ENCODE data around the gene PPP3CA. TPM values are rescaled to one million over a fixed set of nuclear protein-coding genes. Genes with fewer than 3 reads are reported as not detected.

Gene PPP3CA
- total RNA-seq, 1 donor from 2014 or later = 48.0 TPM

DNA sequence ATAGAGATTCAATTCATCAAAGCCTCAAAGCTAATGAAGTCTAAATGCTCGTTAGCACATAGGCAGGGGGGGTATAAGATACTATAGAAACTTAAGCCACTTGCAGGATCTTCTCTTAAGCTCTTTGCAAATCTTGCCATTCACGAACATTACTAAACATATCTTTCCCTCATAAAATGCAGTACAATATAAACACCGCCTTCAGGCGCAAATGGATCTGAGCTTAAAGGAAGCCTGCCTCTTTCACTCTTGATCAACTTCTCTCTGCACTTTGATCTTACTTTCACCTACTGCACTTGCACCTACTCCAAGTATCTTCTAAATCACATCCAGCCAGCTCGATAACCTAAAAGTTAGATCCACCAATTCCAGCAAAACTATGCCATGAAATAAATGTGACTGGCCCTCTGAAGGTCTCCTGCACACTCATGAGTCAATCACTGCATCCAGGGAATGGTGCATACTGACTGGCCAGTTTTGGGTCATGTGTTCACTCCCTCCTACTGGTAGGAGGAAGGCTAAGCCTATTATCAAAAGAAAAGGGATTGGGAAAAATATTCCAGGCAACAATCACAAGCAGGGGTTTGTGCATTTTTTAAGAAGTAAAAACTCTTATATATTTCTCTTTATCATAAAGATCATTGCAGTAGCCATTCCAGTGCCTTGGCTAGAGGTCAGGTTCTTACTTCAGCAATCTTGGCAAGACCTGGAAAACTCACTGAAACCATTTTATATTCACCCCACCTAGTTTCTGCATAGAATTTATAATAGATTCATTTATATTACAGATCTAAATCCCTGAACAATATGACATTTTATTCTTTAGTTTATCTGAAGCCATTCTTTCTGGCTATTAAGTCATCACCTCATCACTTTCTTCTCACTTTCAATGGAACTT lies 222.0 kb downstream of the PPP3CA start:
- no peaks in the 10 kb centered on the region for H3K9me3 ChIP-seq
- TF ChIP-seq, protein P1, sequence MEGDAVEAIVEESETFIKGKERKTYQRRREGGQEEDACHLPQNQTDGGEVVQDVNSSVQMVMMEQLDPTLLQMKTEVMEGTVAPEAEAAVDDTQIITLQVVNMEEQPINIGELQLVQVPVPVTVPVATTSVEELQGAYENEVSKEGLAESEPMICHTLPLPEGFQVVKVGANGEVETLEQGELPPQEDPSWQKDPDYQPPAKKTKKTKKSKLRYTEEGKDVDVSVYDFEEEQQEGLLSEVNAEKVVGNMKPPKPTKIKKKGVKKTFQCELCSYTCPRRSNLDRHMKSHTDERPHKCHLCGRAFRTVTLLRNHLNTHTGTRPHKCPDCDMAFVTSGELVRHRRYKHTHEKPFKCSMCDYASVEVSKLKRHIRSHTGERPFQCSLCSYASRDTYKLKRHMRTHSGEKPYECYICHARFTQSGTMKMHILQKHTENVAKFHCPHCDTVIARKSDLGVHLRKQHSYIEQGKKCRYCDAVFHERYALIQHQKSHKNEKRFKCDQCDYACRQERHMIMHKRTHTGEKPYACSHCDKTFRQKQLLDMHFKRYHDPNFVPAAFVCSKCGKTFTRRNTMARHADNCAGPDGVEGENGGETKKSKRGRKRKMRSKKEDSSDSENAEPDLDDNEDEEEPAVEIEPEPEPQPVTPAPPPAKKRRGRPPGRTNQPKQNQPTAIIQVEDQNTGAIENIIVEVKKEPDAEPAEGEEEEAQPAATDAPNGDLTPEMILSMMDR (IDR thresholded peaks at IDR 0.05) = no peak
- ATAC-seq = no peak

DNA sequence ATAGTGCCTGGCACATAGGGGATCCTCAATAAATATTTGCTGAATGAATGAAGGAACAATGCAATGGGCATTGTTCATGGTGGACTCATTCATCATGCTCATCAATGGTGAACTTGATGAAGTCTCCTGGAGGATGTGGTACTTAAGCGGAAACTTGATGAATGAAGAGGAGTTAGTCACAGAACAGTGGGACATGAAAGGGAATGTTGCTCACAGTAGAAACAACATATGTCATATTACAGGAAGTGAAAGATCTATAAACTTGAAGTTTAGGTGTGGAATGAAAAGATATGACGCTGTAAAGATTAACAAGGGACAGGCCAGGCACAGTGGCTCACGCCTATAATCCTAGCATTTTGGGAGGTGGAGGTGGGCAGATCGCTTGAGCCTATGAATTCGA lies 224.1 kb downstream of the PPP3CA start:
- DNase-seq (no peak), ATAC-seq (no peak)
- no peak overlapping the region for H3K4me3 ChIP-seq
- H3K4me1 ChIP-seq = no peaks in the 10 kb centered on the region
- H3K9me3 ChIP-seq = no peaks in the 10 kb centered on the region
- H3K27me3 ChIP-seq = no peaks in the 10 kb centered on the region
- no peaks in the 10 kb centered on the region for H3K36me3 ChIP-seq
- no peak overlapping the region for H3K27ac ChIP-seq
- intact Hi-C loops (cut with DNase I) = no loop called here
- TF ChIP-seq, protein P1 (IDR thresholded peaks at IDR 0.05) = no peak

More for the DNA sequence above, 222.0 kb downstream of the PPP3CA start:
- DNase-seq = no peak
- no peaks in the 10 kb centered on the region for H3K4me1 ChIP-seq
- intact Hi-C loops (cut with DNase I) = no loop called here
- H3K36me3 ChIP-seq = no peaks in the 10 kb centered on the region
- H3K4me3 ChIP-seq = no peak overlapping the region
- no peak overlapping the region for H3K27ac ChIP-seq
- H3K27me3 ChIP-seq = no peaks in the 10 kb centered on the region

DNA sequence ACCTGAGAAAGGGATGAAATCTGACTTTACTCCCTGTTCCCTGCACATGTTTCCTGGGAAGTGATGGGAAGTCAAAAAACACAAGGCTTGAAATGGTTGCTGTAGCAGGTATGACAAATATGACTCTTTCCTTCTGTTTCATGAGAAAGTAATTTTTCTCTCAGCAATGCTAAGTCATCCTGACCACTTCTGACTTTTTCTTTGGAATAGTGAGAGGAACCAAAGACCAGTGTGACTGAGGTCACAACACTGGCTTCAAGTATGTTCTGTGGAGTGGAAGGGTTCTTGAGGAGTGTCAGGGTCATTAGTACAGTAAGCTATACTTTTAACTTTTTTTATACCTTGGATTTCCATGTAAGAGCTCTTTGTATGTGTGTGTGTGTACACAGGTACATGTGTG lies 225.3 kb downstream of the PPP3CA start:
- DNase-seq = no peak
- Histone ChIP-seq H3K27me3 (no peaks in the 10 kb centered on the region), H3K4me3 (no peak overlapping the region), H3K36me3 (no peaks in the 10 kb centered on the region), H3K27ac (no peak overlapping the region), H3K4me1 (no peaks in the 10 kb centered on the region), H3K9me3 (no peaks in the 10 kb centered on the region)
- intact Hi-C loops (cut with DNase I) = no loop called here
- TF ChIP-seq, protein P1 (IDR thresholded peaks at IDR 0.05) = no peak
- ATAC-seq = no peak

DNA sequence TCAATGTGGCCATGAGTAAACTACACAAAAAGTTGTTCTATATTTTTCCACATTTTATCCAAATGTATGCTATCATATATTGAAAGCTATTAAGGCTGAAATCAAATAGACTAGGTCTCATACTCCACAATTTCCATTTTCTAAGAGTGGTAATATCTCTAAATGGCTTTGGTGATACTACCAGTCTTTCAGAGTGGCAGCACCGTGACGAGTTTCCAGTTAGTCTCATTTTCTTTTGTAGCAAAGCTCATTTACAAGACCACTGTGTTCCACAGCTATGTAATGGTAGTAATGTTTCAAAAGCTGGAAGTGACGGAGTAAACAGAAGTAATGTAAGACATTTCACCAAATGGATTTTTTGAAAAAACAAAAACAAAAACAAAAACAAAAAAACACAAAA lies 228.2 kb downstream of the PPP3CA start:
- intact Hi-C loops (cut with DNase I) = no loop called here
- no peaks in the 10 kb centered on the region for H3K27me3 ChIP-seq
- H3K9me3 ChIP-seq = no peaks in the 10 kb centered on the region
- H3K36me3 ChIP-seq = no peaks in the 10 kb centered on the region
- H3K27ac ChIP-seq = no peak overlapping the region
- H3K4me1 ChIP-seq = no peaks in the 10 kb centered on the region
- no peak for DNase-seq
- no peak overlapping the region for H3K4me3 ChIP-seq
- TF ChIP-seq, protein P1 (IDR thresholded peaks at IDR 0.05) = no peak
- ATAC-seq = no peak

DNA sequence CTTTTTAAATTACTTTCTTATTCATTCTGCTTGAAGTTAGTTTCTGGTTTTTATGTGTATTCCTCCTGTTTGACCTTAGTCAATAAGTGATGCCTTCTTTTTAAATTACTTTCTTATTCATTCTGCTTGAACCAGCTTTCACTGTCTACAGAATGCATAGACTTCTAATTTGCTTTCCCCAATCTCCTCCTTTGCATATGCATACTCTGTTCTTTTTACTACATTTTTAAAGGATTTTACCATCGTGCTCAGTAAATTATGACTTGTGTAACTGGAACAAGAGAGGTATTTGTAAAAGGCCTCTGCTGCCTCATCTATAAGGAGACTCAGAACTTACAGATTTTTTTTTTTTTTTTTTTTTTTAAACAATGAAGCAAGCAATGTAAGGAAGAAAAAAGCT lies 228.7 kb downstream of the PPP3CA start:
- H3K4me3 ChIP-seq = no peak overlapping the region

More for the DNA sequence above, 228.7 kb downstream of the PPP3CA start:
- H3K9me3 ChIP-seq = no peaks in the 10 kb centered on the region
- intact Hi-C loops (cut with DNase I) = no loop called here
- ATAC-seq (no peak), DNase-seq (no peak)
- H3K4me1 ChIP-seq = no peaks in the 10 kb centered on the region
- TF ChIP-seq, protein P1 (IDR thresholded peaks at IDR 0.05) = no peak
- no peaks in the 10 kb centered on the region for H3K27me3 ChIP-seq
- no peaks in the 10 kb centered on the region for H3K36me3 ChIP-seq
- no peak overlapping the region for H3K27ac ChIP-seq
